ENCODE measurements around the gene FAM149B1.

FAM149B1 gene

DNA sequence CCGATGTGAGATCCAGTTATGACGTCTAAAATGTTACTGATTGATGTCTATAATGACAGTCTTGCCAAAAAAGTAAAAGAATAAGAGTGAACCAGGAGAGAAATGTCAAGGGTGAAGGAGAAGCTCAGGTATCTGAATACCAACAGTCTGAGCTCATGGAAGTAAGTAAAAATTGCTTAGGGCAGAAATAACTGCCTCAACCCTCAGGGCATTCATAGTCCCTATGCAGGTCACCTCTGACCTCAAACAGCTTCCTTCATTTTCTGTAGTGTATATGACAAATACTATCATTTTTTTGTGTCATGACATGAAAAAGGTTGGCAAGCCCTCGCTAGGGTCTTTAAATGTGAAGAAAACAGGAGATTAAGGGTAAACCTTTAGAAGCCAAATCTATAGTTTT lies 125.5 kb downstream of the FAM149B1 start:
- no peak for DNase-seq
